ENCODE measurements around the gene RASGRP1. TPM values are rescaled to one million over a fixed set of nuclear protein-coding genes. Genes with fewer than 3 reads are reported as not detected.

Gene RASGRP1
- total RNA-seq, 2 donors from 2014 or later = 7.0 to 8.8 TPM

- H3K27ac ChIP-seq (ENCODE audit: low read depth, low read length) = no peak overlapping the region
- H3K36me3 ChIP-seq (ENCODE audit: control insufficient read depth, insufficient read depth, low read length) = peaks cover 41% of the 10 kb centered on the region
- H3K27ac Mint-ChIP-seq = no peak overlapping the region
- H3K4me3 Mint-ChIP-seq = no peak overlapping the region
- H3K4me1 ChIP-seq (ENCODE audit: control insufficient read depth, insufficient read depth, low read length) = no peaks in the 10 kb centered on the region
- no peak overlapping the region for H3K9ac ChIP-seq (ENCODE audit: extremely low read depth, low read length, poor library complexity, severe bottlenecking)
- H3K4me1 Mint-ChIP-seq = no peaks in the 10 kb centered on the region
- no peaks in the 10 kb centered on the region for H3K27me3 Mint-ChIP-seq (ENCODE audit: insufficient read depth)
- WGBS, 2 experiments (ENCODE audit: insufficient coverage in 1 of 2, insufficient read length in 1 of 2) = 98 to 100% methylated on average over 1 to 3 of the region's 3 CpGs
- H3K4me3 ChIP-seq (ENCODE audit: low read length) = no peak overlapping the region
- no peak for DNase-seq
- no peak for TF ChIP-seq CTCF (conservative IDR thresholded peaks at IDR 0.05)
- no peaks in the 10 kb centered on the region for H3K27me3 ChIP-seq (ENCODE audit: control insufficient read depth, insufficient read depth, low read length, poor library complexity, severe bottlenecking)
- H3K36me3 Mint-ChIP-seq (ENCODE audit: low read depth) = peaks cover 19% of the 10 kb centered on the region
- no peaks in the 10 kb centered on the region for H3K9me3 ChIP-seq (ENCODE audit: control insufficient read depth, low read length)
- no peaks in the 10 kb centered on the region for H3K9me3 Mint-ChIP-seq
Observed at GRCh38 chr15:38481761-38482160, 82.9 kb downstream of the RASGRP1 start.

GRCh38 chr15:38481113-38481512 is 83.5 kb downstream of the RASGRP1 start:
- Histone ChIP-seq H3K9ac (ENCODE audit: extremely low read depth, low read length, poor library complexity, severe bottlenecking) (no peak overlapping the region), H3K36me3 (ENCODE audit: control insufficient read depth, insufficient read depth, low read length) (peaks cover 46% of the 10 kb centered on the region), H3K4me3 (ENCODE audit: low read length) (no peak overlapping the region), H3K27ac (ENCODE audit: low read depth, low read length) (no peak overlapping the region), H3K4me1 (ENCODE audit: control insufficient read depth, insufficient read depth, low read length) (no peaks in the 10 kb centered on the region), H3K9me3 (ENCODE audit: control insufficient read depth, low read length) (no peaks in the 10 kb centered on the region), H3K27me3 (ENCODE audit: control insufficient read depth, insufficient read depth, low read length, poor library complexity, severe bottlenecking) (no peaks in the 10 kb centered on the region)
- H3K27ac Mint-ChIP-seq = no peak overlapping the region
- TF ChIP-seq CTCF (conservative IDR thresholded peaks at IDR 0.05) = no peak
- H3K36me3 Mint-ChIP-seq (ENCODE audit: low read depth) = peaks cover 24% of the 10 kb centered on the region
- H3K4me3 Mint-ChIP-seq = no peak overlapping the region
- WGBS, 2 experiments (ENCODE audit: insufficient coverage in 1 of 2, insufficient read length in 1 of 2) = 94 to 98% methylated on average over 5 of the region's 5 CpGs
- no peak for DNase-seq
- no peaks in the 10 kb centered on the region for H3K27me3 Mint-ChIP-seq (ENCODE audit: insufficient read depth)
- H3K4me1 Mint-ChIP-seq = no peaks in the 10 kb centered on the region
- no peaks in the 10 kb centered on the region for H3K9me3 Mint-ChIP-seq

GRCh38 chr15:38479756-38480155 is 84.9 kb downstream of the RASGRP1 start:
- no peak overlapping the region for H3K27ac ChIP-seq (ENCODE audit: low read depth, low read length)
- no peaks in the 10 kb centered on the region for H3K4me1 ChIP-seq (ENCODE audit: control insufficient read depth, insufficient read depth, low read length)
- no peak overlapping the region for H3K27ac Mint-ChIP-seq
- H3K4me3 Mint-ChIP-seq = no peak overlapping the region
- no CpG with 5 or more reads among the region's 1 CpG for WGBS, 2 experiments (ENCODE audit: insufficient coverage in 1 of 2, insufficient read length in 1 of 2)
- H3K4me3 ChIP-seq (ENCODE audit: low read length) = no peak overlapping the region
- no peaks in the 10 kb centered on the region for H3K9me3 Mint-ChIP-seq
- no peak overlapping the region for H3K9ac ChIP-seq (ENCODE audit: extremely low read depth, low read length, poor library complexity, severe bottlenecking)
- H3K9me3 ChIP-seq (ENCODE audit: control insufficient read depth, low read length) = no peaks in the 10 kb centered on the region
- H3K27me3 ChIP-seq (ENCODE audit: control insufficient read depth, insufficient read depth, low read length, poor library complexity, severe bottlenecking) = no peaks in the 10 kb centered on the region
- H3K4me1 Mint-ChIP-seq = no peaks in the 10 kb centered on the region
- no peak for TF ChIP-seq CTCF (conservative IDR thresholded peaks at IDR 0.05)
- no peaks in the 10 kb centered on the region for H3K27me3 Mint-ChIP-seq (ENCODE audit: insufficient read depth)
- peaks cover 37% of the 10 kb centered on the region for H3K36me3 Mint-ChIP-seq (ENCODE audit: low read depth)
- H3K36me3 ChIP-seq (ENCODE audit: control insufficient read depth, insufficient read depth, low read length) = peaks cover 59% of the 10 kb centered on the region
- DNase-seq = no peak
